Measurements from ENCODE around the gene CTPS1. TPM values are rescaled to one million over a fixed set of nuclear protein-coding genes. Genes with fewer than 3 reads are reported as not detected.

CTPS1 gene
- polyA plus RNA-seq, 1 donor from 2014 or later = 76.1 TPM

- TF ChIP-seq CTCF (IDR thresholded peaks at IDR 0.05; ENCODE audit: poor library complexity, severe bottlenecking) = no peak
- no peak for TF ChIP-seq RAD21 (conservative IDR thresholded peaks at IDR 0.05)
- TF ChIP-seq EZH2 (IDR thresholded peaks at IDR 0.05; ENCODE audit: borderline replicate concordance, insufficient read depth, low read length, poor library complexity, severe bottlenecking) = no peak
- no peak for TF ChIP-seq EP300 (conservative IDR thresholded peaks at IDR 0.05; ENCODE audit: poor library complexity, severe bottlenecking)
- no peak for TF ChIP-seq POLR2AphosphoS5 (IDR thresholded peaks at IDR 0.05)
- no peak for TF ChIP-seq TAF1 (IDR thresholded peaks at IDR 0.05; ENCODE audit: low read depth)
- TF ChIP-seq SMC3 (conservative IDR thresholded peaks at IDR 0.05; ENCODE audit: poor library complexity) = no peak
- no peak for TF ChIP-seq REST (IDR thresholded peaks at IDR 0.05; ENCODE audit: borderline replicate concordance)
- TF ChIP-seq MXI1 (conservative IDR thresholded peaks at IDR 0.05; ENCODE audit: poor library complexity, severe bottlenecking) = no peak
- H2AFZ ChIP-seq (ENCODE audit: low read depth, low read length) = no peak overlapping the region
- no peak overlapping the region for H3K9ac ChIP-seq (ENCODE audit: low read length)
- H3F3A ChIP-seq (ENCODE audit: insufficient read depth, low read length, poor library complexity, severe bottlenecking) = no peaks in the 10 kb centered on the region
- H3K9me3 ChIP-seq (ENCODE audit: low read length) = no peaks in the 10 kb centered on the region
- no peaks in the 10 kb centered on the region for H3K36me3 ChIP-seq (ENCODE audit: insufficient read depth, low read length)
- H3K4me3 ChIP-seq (ENCODE audit: low read length) = no peak overlapping the region
- no peaks in the 10 kb centered on the region for H3K27me3 ChIP-seq (ENCODE audit: insufficient read depth, low read depth, low read length)
- H3K27ac ChIP-seq (ENCODE audit: low read length) = no peak overlapping the region
- no peak overlapping the region for H3K4me2 ChIP-seq (ENCODE audit: low read length)
- no peaks in the 10 kb centered on the region for H4K20me1 ChIP-seq (ENCODE audit: insufficient read depth)
- H3K9me2 ChIP-seq (ENCODE audit: insufficient read depth, low read length) = no peaks in the 10 kb centered on the region
- no peaks in the 10 kb centered on the region for H3K79me2 ChIP-seq (replicated peaks; ENCODE audit: insufficient read depth, low read length)
Measured at GRCh38 chr1:40944326-40944725, 35.2 kb upstream of the CTPS1 start.

GRCh38 chr1:40944841-40945430, 34.6 kb upstream of the CTPS1 start:
- H3K27ac ChIP-seq (ENCODE audit: low read length) = no peak overlapping the region
- H3K9ac ChIP-seq (ENCODE audit: low read length) = no peak overlapping the region
- TF ChIP-seq SMC3 (conservative IDR thresholded peaks at IDR 0.05; ENCODE audit: poor library complexity) = no peak
- TF ChIP-seq EZH2 (IDR thresholded peaks at IDR 0.05; ENCODE audit: borderline replicate concordance, insufficient read depth, low read length, poor library complexity, severe bottlenecking) = no peak
- no peak for TF ChIP-seq EP300 (conservative IDR thresholded peaks at IDR 0.05; ENCODE audit: poor library complexity, severe bottlenecking)
- no peak for TF ChIP-seq TAF1 (IDR thresholded peaks at IDR 0.05; ENCODE audit: low read depth)
- no peak for TF ChIP-seq RAD21 (conservative IDR thresholded peaks at IDR 0.05)
- no peak for TF ChIP-seq POLR2AphosphoS5 (IDR thresholded peaks at IDR 0.05)
- TF ChIP-seq MXI1 (conservative IDR thresholded peaks at IDR 0.05; ENCODE audit: poor library complexity, severe bottlenecking) = no peak
- no peak for TF ChIP-seq REST (IDR thresholded peaks at IDR 0.05; ENCODE audit: borderline replicate concordance)
- TF ChIP-seq CTCF (IDR thresholded peaks at IDR 0.05; ENCODE audit: poor library complexity, severe bottlenecking) = no peak
- H3F3A ChIP-seq (ENCODE audit: insufficient read depth, low read length, poor library complexity, severe bottlenecking) = no peaks in the 10 kb centered on the region
- no peaks in the 10 kb centered on the region for H3K9me3 ChIP-seq (ENCODE audit: low read length)
- no peak overlapping the region for H3K4me3 ChIP-seq (ENCODE audit: low read length)
- H3K79me2 ChIP-seq (replicated peaks; ENCODE audit: insufficient read depth, low read length) = no peaks in the 10 kb centered on the region
- H3K4me2 ChIP-seq (ENCODE audit: low read length) = no peak overlapping the region
- H3K36me3 ChIP-seq (ENCODE audit: insufficient read depth, low read length) = no peaks in the 10 kb centered on the region
- no peaks in the 10 kb centered on the region for H3K27me3 ChIP-seq (ENCODE audit: insufficient read depth, low read depth, low read length)
- H4K20me1 ChIP-seq (ENCODE audit: insufficient read depth) = no peaks in the 10 kb centered on the region
- H3K9me2 ChIP-seq (ENCODE audit: insufficient read depth, low read length) = no peaks in the 10 kb centered on the region
- H2AFZ ChIP-seq (ENCODE audit: low read depth, low read length) = no peak overlapping the region
